Esophagus muscularis mucosa (tissue), 3 donors: ENCODE measurements around the gene XXYLT1.

Experiments
- CTCF ChIP-seq, 3 experiments: fragments of 200-600 bp in 2 of 3; fragments of 450-650 bp in 1 of 3; sonication (generic) in 2 of 3; IDR thresholded peaks; one replicate each; pipeline ENCODE4 v1.5.1; 2017 to 2019; ENCODE audit warnings: antibody characterized with exemption in 3 of 3, mild to moderate bottlenecking in 2 of 3, moderate library complexity in 1 of 3
- POLR2A ChIP-seq: fragments of 450-650 bp; IDR thresholded peaks from one replicate; pipeline ENCODE4 v1.6.1; 2017; ENCODE audit warnings: antibody characterized with exemption, moderate library complexity, mild to moderate bottlenecking, low read depth

- TF ChIP-seq CTCF (IDR thresholded peaks at IDR 0.05) (no peak), POLR2A (no peak)
These were observed 91.0 kb downstream of the XXYLT1 start for GRCh38 chr3:195179776-195180489.
